GM12891 (cell line): ENCODE data around the gene GFRA1.

Experiments
- POLR2A ChIP-seq: IDR thresholded peaks from 2 replicates; pipeline ENCODE4 v1.6.1; 2011; ENCODE audit warnings: low read depth, low read length, control low read depth
- POLR2AphosphoS5 ChIP-seq: IDR thresholded peaks from 2 replicates; pipeline ENCODE4 v1.6.1; 2011; ENCODE audit warnings: low read depth, low read length, control low read depth
- SPI1 ChIP-seq: IDR thresholded peaks from 2 replicates; pipeline ENCODE4 v1.6.1; 2011; ENCODE audit warnings: low read depth, low read length, control low read depth

- TF ChIP-seq POLR2AphosphoS5 (no peak), POLR2A (no peak), SPI1 (0 out of 2 replicates have a peak, but pooled peaks have one; percentile 17)
Measured at GRCh38 chr10:116286626-116287200, 13.7 kb upstream of the GFRA1 start.
